ENCODE data around the gene NDUFS6.

The NDUFS6 gene

DNA sequence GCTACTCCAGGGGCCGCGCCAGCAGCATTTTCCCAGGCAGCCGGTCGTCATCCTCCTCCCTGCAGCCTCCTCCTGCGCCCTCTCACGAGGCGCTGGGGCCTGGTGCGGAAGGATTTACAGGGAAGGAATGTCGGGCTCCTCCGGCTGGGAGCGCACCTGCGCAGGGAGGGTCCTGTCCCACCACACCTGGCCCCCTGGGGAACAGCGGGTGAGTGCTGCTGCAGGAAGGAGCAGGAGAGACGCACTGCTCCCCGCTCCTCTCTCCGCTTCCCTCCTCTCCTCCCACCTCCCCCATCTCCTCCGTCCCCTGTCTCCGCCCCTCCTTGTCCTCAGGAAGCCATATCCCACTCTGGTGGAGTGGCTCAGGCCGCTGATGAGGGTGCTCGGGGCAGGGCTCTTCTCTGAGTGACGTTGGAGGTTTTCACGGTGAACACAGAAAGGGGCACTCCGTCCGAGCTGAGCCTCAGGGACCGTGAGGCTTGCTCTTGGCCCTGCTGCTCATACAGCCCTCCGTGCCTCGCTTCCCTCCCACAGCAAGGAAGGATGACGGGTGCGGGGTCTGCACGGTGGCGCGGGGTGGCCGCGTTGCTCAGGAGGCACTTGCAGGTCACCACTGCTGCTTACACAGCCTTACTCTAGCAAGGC, 50.2 kb downstream of the NDUFS6 start:
- DNase-seq (ENCODE audit: low read depth), result no peak
- TF ChIP-seq, protein P1, sequence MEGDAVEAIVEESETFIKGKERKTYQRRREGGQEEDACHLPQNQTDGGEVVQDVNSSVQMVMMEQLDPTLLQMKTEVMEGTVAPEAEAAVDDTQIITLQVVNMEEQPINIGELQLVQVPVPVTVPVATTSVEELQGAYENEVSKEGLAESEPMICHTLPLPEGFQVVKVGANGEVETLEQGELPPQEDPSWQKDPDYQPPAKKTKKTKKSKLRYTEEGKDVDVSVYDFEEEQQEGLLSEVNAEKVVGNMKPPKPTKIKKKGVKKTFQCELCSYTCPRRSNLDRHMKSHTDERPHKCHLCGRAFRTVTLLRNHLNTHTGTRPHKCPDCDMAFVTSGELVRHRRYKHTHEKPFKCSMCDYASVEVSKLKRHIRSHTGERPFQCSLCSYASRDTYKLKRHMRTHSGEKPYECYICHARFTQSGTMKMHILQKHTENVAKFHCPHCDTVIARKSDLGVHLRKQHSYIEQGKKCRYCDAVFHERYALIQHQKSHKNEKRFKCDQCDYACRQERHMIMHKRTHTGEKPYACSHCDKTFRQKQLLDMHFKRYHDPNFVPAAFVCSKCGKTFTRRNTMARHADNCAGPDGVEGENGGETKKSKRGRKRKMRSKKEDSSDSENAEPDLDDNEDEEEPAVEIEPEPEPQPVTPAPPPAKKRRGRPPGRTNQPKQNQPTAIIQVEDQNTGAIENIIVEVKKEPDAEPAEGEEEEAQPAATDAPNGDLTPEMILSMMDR (conservative IDR thresholded peaks at IDR 0.05; ENCODE audit: low read depth, low read length), result no peak
- no peak overlapping the region for H3K4me3 ChIP-seq (ENCODE audit: low read length)

DNA sequence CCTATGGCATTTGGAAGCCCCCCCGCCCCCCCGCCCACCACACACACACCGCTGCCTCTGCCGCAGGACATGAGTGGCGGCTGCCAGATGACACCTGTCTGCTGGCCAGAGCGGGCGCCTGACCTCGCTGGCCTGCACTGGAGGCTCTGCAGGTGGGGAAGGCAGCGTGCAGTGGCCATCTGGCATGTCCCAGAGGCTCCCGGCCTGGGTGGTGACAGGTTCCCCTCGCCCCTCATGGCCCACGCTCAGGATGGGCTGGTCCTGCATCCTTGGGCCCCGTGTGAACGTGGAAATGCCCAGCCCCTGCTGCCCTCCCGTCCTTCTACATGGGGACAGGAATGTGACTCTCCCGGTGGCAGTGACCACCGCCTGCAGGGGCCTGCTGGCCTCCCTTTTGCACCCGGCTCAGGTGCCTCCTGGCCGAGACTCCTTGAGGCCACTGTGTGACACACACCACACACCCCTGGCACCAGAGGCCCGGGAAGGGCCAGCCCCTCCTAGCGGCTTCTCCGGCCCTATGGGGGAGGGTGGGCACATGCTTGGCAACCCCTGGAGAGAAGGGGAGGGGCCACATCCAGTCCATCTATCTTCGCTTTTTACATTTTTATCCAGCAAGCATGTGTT, 51.2 kb downstream of the NDUFS6 start:
- no peak for DNase-seq (ENCODE audit: low read depth)
- TF ChIP-seq, protein P1 (conservative IDR thresholded peaks at IDR 0.05; ENCODE audit: low read depth, low read length), result no peak

DNA sequence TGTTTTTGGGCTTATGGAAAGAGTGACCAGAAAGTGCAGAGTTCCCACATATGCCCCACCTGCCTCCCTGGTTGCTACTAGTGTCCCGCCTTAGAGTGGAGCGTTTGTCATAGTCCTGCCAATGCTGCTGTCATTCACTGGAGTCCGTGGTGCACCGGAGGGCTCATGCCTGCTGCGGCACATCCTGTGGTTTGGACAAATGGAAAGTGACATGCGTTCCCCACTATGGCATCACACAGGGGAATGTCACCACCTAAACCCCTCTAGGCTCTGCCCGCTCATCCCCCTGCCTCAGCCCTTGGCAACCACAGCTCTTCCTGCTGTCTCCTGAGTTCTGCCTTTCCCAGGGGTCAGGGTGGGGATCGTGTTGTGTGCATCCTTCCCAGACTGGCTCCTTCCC, 52.3 kb downstream of the NDUFS6 start:
- no peak for DNase-seq (ENCODE audit: low read depth)
- H3K4me3 ChIP-seq (ENCODE audit: low read length), result no peak overlapping the region
- TF ChIP-seq, protein P1 (conservative IDR thresholded peaks at IDR 0.05; ENCODE audit: low read depth, low read length), result no peak

More for the DNA sequence above, 51.2 kb downstream of the NDUFS6 start:
- H3K4me3 ChIP-seq (ENCODE audit: low read length), result no peak overlapping the region

DNA sequence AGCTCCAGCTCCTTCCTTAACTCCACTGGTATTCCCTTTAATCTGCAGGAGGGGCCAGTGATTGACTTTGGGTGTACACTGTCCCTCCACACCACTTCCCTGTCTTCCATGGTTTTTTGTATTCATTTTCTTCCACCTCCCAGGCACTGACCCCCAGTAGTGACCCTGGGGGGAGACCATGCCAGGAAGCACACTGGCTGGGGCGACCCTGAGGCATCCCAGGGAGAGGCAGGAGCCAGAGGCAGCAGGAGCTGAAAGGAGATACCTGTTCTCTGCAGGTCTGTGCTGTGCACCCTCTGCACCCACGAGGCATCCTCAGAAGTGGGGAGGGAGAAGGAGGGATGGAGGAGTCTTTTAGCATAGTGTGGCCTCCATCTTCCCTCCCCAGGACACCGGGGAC, 53.9 kb downstream of the NDUFS6 start:
- TF ChIP-seq, protein P1 (conservative IDR thresholded peaks at IDR 0.05; ENCODE audit: low read depth, low read length), result no peak
- DNase-seq (ENCODE audit: low read depth), result no peak

DNA sequence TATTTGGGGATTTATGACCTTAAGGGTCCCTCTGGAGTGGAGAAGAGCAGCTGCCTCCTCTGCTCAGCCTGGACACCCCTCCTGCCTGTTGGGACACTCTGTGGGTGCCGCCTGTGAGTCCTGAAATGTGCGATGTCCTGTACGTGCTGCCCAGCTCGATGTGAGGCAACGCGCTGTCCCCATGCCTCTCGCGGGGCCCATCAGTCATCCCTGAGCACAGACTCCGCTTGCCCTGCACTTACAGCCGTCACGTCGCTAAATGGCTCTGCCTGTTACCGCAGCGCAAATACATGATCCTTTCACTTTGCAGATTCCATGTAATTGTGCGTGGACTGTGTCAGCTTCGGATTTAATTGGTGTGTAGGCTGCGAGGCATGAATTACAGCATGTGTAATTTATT, 54.4 kb downstream of the NDUFS6 start:
- DNase-seq (ENCODE audit: low read depth), result no peak

More for the DNA sequence above, 53.9 kb downstream of the NDUFS6 start:
- no peak overlapping the region for H3K4me3 ChIP-seq (ENCODE audit: low read length)

DNA sequence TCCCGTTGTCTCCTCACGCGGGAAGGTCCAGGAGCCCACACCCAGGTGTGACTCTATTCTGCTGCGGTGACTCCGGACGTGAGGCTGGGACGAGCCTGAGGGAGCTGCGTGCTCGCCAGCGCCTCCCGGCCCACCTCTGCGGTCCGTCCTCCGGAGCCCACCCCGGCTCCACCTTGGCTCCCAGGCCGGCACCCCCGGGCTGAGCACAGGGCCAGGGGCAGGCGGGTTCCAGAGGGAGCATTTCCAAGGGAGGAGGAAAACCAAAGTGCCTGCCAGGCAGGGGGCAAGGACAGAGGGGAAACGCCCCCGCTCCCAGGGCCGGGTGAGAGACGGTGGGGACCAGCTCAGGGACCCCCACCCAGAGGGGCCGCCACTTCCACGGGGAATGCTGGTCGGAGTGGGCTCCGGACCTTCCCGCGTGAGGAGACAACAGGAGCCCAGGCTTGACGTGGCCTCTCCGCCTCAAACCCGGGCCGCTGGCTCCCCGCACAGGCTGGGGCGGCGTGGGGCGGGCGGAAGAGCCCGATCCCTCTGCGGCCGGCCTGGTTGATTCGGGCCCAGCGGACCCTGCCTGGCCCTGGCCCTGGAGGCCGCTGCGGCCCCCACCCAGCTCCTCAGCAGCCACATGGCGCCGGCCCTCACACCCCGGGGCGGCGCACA, 55.5 kb downstream of the NDUFS6 start:
- TF ChIP-seq, protein P1 (conservative IDR thresholded peaks at IDR 0.05; ENCODE audit: low read depth, low read length), result no peak
- no peak for DNase-seq (ENCODE audit: low read depth)
- no peak overlapping the region for H3K4me3 ChIP-seq (ENCODE audit: low read length)

More for the DNA sequence above, 54.4 kb downstream of the NDUFS6 start:
- TF ChIP-seq, protein P1 (conservative IDR thresholded peaks at IDR 0.05; ENCODE audit: low read depth, low read length), result no peak
- no peak overlapping the region for H3K4me3 ChIP-seq (ENCODE audit: low read length)

Measured in retinal pigment epithelial cell (primary cell).